ENCODE results near the gene GNAZ.
"Not testable (repeated sequence)": the region's sequence is repeated elsewhere in the genome, so short reads cannot be mapped to it uniquely, and the experiment has no call there.

Gene GNAZ

DNA sequence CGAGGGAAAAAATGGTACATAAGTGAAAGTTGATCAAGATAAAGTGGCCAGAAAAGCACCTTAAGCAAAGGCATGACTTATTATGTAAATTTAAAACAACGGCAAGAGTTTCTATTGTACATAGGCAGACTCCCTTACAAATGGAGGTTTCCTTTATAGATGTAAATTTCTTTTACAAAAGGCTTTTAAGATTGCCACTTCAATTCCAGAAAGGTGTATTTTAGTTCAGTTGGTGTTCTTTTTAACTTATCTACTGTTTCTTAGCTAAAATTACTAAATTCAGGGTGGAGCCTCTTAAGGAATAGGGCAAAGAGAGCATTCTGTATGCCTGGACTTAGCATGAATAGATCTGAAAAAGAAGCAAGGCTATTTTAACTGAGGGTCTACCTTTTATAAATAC lies 24.9 kb upstream of the GNAZ start:
- no peak for DNase-seq

DNA sequence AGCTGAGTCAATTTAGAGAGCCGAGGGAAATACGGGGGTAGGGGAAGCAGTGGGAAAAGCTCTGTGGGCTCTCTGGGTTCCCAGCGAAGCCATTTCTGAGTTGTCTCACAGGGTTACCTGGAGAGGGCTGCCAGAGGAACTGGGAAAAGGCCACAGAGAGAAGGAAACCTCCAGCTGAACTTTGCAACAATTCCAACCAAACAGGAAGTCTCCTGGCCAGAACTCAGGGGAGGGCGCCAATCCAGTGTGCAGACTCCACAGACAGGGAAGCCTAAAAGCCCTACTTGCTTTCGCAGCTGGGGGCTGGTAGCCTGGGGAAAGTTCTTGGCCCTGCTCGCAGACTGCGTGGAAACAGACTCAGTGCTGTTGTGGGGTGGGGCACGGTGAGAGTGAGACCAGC lies 23.1 kb upstream of the GNAZ start:
- no peak for DNase-seq

DNA sequence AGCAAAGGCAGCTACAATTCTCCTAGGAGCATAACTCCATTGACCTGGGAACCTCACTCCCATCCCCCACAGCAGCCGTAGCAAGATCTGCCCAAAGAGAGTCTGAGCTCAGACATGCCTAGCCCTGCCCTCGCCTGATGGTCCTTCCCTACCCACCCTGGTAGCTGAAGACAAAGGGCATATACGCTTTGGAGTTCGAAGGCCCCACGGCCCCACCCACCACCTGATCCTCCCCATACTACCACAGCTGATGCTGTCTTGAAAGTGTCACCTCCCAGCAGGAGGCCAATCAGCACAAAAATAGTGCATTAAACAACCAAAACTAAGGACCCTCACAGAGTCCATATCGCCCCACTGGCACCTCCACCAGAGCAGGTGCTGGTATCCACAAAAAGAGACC lies 22.6 kb upstream of the GNAZ start:
- DNase-seq, result no peak

DNA sequence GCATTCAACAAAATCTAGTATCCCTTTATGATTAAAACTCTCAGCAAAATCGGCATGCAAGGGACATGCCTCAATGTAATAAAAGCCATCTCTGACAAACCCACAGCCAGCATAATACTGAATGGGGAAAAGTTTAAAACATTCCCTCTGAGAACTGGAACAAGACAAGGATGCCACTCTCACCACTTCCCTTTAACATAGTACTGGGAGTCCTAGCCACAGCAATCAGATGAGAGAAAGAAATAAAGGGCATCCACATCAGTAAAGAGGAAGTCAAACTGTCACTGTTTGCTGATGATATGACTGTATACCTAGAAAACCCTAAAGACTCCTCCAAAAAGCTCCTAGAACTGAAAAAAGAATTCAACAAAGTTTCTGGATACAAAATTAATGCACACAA lies 19.8 kb upstream of the GNAZ start:
- not testable (repeated sequence) for DNase-seq

DNA sequence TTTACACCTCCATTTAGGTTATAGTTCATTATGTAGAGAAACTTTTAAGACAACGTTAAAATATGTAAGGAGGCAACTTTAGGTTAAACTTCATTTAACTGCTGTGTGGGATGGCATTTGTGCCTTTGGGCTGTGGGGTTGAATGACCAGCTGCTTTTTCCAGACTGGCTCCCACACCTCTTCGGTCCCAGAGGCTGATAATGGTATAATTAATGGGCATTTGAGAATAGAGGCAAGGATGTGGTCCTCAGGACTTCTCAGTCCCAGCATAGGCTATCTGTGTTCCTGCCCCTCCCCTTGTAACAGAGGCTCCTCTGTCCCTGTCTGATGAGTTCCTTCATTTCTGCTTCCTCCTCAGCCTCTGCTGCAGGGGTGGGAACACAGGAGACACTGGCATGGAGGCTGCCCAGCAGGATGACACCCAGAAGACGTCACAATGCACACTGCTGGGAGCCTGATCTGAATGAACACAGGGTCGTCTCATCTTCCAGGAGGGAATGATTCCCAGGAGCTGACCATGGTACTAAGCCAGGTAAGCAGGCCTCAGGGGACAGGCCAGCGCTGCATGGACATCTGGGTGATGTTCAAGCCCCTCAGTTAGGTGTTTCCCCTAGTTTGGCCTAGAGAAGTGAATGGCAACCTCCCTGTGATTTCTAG lies 17.1 kb upstream of the GNAZ start:
- no peak for DNase-seq

DNA sequence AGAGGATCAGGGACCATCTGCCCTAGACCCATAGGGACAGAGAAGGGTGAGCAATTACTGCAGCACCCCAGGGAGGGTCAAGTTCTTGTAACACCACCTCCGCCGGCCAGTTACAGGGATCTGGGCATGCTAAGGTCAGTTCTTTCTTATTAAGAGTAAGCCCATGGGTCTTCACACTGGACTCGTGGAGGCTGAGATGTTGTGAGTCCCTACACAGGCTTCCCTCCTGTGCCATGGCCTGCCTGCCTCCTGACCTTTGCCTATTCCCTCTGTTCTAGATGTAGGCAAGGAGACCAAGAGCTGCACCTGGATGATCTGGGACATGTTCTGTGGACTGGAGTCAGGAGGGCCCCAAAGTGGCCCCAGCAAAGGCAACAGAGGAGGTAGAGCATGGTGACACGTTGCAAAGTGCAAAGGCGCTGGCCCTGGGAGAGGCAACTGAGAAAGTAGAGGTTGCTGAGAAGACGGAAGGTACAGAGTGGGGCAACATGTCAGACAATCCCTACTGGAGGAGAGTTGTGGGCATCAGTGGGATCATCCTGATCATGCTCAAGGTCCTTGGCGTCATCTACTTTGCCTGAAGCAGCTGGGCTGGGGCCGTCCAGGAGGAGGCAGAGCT lies 16.3 kb upstream of the GNAZ start:
- no peak for DNase-seq

DNA sequence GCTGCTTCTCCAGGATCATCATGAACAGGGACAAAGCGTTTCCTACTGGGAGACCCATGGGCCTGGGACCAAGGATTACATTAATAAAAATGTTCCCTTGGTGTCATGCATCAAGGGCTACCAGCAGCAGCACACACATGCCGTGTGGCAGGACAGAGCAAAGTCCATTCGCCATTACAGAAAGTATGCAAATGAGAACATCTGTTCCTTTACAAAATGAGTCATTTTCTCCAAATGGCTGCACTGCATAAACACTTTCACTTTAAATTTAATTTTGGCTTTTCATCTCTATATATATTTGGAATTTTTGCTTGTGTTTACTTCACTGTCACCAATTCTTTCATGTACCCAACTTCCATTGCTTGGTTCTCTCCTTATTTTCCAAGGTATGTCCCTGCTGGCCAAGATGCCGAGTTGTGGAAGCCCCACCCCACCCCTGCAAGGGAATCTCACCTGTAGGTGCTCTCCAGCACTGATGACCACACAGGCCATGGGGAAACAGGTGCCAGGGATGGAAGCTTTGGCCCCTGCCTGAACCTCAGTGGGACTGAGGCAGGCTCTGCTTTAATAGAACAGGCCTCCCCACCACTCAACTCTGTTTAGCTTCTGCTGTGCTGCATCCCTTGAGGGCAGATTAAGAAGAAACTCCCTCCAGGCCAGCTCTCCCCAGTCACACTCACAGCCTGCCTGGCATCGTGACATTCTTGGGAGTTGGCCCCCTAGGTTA lies 15.6 kb upstream of the GNAZ start:
- DNase-seq, result no peak

DNA sequence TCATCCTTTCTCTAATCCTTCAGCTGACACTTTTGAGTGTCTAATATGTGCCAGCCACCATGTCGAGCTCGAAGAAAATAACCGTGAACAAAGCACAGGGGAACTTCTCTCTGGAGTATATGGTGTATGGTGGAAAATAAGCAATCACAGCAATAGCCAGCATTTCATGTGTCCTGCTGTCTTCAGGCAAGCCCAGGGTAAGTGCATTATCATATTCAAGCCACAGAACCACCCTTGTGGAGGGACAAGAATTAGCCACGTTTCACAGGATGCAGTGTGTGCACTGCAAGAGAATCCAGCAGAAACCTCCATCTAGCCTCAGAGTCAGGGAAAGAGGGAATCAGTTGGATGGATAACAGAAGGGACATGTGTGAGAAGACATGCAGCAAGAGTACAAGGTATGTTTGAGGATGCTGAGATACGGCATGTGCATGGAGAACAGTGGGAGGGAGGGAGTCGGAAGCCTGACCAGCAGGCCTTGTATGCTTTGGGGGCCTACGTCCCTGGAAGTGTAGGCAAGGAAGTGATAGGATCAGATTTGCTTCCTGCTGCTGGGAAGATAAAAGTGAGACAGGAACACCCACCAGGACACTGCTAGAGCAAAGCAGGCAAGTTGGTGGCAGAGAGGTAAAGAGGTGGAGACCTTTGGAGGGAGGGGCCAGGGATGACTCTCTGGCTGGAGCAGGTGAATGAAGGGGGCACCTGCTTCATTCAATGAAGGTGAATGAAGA lies 14.7 kb upstream of the GNAZ start:
- no peak for DNase-seq

DNA sequence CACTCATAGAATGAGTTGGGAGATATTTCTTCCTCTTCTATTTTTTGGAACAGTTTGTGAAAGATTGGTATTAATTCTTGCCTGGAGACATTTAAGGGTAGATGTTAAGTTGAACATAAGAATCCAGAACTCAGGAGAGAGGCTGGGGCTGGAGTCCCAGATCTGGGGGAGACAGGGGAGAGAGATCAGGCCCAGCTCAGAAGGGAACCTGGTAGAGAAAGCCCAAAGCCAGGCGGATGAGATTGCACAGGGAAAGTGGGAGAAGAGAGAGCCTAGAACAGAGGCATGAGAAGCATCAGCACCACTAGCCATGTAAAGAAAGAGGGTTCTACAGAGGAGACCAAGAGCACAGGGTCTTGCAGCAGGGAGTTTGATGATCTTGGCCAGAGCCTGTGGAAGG lies 13.0 kb upstream of the GNAZ start:
- DNase-seq, result no peak

DNA sequence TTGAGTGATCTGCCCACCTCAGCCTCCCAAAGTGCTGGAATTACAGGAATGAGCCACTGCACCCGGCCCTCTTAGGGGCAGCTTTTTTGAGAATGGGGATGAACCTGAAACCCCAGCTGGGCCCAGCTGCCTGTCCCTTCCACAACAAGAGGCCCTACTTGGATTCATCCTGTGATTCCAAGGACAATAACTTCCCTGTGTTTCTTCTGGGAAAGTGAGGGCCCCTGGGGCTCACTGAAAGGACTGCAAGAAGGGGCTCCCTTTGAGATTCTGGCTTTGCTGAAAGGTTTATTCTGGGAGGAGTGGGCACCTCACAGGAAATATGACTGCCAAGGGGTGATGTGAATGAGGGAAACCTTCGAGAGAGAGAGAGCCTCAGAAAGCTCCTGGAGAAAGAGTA lies 12.3 kb upstream of the GNAZ start:
- DNase-seq, result no peak

DNA sequence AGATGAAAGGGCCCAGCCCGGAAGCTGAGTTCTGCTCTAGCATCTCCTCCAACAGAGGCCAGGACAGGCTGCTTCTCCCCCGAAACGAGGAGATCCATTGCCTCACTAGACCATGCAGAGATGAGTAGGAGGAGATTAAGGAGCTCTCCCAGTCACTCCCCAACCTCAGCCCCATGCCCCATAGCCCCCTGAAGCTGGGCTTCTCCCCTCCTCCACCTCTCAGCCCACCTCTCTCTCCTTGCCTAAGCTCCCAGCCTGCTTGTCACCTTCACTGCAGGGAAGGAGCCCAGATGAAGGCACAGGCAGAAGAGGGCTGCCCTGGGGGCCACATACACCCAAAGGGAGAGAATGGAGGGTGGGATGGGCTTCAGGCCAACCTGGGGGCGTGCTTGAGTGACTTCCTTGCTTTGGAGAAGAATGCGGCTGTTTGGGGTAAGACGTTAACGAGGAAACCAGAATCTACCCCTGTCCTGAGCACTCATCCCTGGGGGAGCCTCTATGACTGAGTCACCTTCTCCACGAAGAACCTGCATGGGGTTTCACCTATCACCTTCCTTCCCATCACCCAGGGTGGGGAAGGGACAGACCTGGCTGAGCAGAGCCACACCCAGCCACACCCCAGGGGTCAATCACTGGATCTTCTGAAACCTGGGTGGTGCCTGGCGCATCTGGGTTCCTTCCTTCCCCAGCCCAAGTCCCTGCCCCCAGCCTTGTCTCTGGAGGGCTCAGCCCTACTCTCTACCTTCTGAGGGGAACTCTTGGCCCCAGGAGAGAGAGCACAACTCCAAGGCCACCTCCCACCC lies 11.6 kb upstream of the GNAZ start:
- no peak for DNase-seq

DNA sequence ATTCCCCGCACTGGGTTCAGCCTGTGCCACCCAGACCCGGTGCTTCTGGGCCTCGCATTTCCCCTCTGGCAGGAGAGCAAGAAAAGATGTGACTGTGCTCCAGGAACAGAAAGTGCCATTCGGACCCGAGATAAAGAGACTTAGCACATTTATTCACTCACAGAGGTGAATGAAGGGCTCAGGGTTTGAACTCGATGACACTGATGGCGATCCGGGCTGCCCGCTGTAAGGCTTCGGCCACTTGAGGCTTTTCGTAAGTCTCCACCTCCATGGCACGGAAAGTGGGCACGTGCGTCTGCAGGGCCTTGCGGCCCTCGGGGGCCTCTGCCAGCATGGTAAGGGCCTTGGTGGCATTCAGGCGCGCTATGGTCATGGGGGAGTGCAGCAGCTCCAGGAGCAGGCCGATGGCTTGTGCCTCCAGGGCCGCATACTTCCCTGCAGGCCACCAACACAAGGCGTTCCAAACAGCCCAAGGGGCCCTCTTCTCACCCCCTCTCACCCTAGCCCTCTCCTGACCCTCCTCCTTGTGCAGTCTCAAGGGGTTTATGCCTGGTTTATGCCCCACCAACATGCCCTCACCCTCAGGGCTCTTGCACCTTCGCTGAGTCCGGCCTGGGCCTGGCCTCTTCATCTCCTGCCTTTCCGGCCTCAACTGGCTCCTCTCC lies 10.9 kb upstream of the GNAZ start:
- no peak for DNase-seq

DNA sequence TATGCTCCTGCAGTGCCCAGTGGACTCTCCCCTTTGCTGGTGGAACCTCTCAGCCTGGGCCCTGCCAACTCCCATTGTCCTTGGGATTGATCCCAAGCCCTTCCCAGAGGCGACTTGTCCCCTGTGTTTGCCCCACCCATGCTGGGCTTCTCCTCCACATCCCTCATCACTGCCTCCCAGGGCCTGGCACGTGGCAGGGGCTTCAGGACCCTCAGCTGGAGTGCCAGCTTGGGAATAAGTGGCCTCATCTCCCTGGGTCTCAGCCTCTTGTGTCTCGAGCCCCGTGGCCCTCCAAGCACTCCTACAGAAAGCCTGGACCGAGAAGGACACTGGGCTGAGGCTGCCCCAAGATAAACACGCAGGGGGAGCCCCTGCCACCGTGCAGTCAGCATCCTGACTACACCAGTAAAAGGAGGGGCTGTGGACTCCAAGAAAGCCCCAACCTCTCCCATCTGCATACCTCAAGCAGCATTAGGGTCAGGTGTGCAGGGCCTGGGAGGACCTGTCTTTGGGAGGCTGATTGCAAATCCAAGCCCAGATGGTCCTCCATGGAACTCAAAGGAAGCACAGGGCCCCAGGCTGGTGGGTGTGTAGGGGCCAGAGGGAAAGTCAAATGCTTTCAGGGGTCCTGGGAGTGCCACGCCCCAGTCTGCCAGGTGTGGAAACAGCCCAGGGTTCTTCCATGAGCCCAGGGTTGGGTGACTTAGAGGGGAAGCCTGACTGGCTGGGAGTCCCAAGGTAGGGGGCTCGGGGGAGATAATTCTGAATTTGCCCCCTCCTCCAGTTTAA lies 9.5 kb upstream of the GNAZ start:
- DNase-seq, result no peak

DNA sequence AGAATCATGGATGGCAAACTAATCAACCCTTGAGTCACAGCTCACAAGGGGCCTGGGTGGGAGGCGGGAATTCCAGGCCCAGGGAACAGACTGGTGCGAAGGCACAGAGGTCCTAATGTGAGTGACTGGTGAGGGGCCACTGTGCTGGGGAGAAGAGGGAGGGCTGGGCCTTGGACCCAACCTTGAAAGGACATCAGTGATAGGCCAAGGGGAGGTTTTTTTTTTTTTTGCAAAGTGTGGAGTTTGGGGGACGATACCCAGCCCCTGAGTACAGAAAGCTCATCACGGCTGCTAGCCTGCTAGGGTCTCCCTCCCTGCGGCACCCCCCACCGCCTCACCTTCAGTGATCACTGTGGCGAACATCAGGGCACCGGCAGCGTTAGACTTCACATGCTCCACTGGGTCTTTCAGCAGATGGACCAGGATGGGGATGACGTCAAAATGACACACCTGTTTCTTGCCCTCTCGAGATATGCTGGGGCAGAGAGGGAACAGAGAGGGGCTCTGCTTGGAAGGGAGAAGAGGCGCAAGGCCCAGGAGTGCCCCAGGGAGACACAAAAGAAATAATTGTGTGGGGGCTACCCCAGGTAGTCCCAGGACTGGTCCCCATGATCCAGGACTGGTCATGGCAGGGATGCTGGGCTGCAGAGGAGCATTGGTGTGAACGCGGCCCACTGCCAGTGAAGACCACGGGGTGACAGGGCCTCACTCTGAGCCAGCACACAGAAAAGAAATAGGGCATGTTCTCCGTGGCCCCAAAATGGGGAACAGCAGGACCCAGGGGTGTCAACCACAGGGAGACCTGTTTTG lies 8.6 kb upstream of the GNAZ start:
- DNase-seq, result no peak

DNA sequence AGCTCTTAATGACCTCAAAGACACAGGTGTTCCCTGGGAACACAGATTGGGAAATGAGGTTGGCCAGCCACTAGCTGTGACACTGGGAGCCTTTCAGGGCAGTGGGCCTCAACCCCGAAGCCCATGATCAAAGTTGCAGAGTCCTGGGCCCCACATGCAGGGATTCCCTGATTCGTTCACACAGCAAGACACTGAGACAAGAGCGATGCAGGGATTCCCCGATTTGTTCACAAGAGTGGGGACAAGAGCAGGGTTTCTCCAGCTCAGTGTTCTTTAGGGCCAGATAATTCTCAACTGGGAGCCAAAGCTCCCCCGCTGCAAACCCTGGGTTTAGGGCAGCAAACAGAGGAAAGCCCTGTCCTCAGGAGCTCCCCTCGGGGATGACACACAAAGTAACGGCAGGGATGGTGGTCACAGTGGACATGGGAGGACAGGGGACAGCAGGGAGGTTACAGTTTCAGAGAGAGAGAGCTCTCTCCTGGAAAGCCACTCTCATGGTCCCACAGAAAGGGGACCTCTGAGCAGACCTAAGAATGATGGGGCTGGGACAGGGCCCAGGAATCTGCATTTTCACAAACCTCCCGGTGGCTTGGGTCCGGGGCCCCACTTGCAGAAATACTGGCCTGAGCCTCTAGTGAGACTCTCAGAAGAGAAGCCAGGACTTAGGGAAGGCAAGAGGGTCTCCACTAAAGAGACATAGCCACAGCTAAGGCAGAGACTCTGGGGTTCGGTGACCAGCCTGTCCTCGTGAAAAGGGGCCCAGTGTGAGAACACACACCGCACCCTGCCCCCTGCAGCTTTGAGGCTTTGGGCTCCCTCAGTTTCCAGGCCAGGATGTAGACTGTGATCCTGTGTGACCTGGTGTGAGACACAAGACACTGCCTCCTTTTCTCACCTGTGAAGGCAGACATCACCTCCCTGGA lies 7.4 kb upstream of the GNAZ start:
- DNase-seq, result no peak

DNA sequence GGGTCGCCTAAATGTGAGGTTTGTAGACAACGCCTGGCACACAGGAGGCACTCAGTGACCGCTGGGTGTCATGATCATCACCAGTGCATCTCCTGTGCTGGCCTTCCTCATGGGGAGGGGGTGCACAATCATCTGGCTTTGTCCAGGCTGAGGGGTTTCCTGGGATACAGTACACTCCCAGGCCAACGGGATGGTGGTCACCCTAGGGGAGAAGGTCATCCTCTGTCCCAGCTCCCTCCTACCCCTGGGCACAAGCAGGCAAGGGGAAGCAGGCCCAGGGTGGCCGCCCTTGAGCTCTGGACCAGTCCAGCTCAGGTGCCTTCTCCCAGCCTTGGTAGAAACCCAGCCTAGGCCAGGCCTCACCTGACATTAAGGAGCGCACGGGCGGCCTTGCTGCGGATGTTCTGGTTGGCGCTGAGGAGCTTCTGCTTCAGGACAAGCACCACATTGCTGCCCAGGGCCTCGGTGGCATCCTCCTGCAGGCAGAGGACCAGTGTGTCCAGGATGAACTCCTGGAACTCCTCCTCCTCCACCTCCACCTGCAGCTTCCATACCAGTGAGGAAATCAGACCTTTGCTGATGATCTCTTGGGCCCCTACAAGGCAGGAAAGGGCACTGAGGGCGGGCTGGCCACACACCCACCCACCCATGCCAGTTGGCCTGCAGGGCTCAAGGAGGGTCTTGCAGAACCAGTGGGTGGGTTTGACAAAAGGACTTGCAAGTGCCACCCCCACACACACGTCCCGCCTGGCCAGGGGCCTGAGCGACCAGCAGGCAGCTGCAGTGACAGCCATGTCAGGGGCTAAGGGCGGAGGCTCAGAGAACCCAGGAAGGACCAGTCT lies 6.6 kb upstream of the GNAZ start:
- no peak for DNase-seq

DNA sequence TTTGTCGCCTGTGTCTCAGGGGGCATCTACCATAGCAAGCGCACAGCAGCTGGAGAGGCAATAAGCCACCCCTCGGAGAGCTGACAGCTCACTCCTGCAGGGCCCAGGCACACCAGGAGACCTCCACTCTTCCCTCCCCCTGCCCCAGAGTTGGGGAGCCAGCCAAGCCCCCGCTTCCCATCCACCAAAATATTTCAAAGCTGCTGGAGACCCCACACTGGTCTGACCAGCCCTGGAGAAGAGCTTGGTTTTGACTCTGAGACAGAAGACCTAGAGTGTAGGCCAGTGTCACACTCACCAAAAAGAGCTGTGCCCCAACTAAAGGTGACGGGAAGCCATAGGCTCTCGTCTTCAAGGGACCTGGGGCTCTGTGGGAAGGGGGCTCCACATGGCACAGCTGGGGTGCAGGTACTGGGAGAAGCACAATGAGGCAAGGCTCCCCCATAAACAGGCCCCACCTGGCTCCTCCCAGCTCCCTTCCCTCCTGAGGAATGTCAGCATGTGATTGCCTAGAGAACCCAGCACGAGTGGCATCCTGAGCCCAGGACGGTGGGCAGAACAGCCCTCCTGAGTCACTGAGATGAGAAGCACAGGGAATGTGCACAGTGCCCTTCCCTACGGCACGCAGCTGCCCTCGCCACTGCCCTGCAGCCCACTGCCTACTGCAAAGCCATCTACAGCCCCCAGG lies 5.8 kb upstream of the GNAZ start:
- no peak for DNase-seq

DNA sequence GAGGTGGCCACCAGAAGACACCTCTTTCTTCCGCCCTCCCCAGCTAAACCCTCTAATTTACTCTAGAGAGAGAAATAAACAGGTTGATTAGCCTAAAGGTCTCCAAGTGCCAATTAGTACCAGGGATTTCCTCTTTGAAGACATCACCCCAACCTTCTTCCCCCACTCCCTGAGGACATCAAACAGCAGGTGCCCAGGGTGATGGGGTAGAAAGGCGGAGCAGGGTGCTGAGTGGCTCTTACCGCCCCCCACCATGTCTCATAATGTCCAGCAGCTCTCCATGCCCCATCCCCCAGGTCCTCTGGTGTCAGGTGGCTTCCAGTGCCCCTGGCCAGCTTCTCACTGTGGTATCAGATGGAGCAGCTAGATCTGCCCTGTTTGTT lies 5.3 kb upstream of the GNAZ start:
- DNase-seq, result no peak

Measured in CD4-positive, alpha-beta T cell treated with Interleukin-1 beta for 1 hour (primary cell).